Spleen (tissue), 7 donors: Measurements from ENCODE around the gene MT1X.

ENCODE experiments used
- CTCF ChIP-seq, 11 experiments: fragments of 200-600 bp in 7 of 11; fragments of 450-650 bp in 4 of 11; sonication (generic) in 4 of 11; IDR thresholded peaks in 8 of 11; conservative IDR thresholded peaks in 3 of 11; 1 replicate in 7 of 11; 2 replicates in 4 of 11; pipeline versions ENCODE4 v1.4.0 to v1.8.0; 2016 to 2021; ENCODE audit warnings: antibody characterized with exemption in 11 of 11, inconsistent platforms in 4 of 11, mild to moderate bottlenecking in 1 of 11
- POLR2A ChIP-seq, 3 donors: fragments of 450-650 bp; IDR thresholded peaks; one replicate each; pipeline ENCODE4 v1.5.1; 2017; ENCODE audit warnings: antibody characterized with exemption in 3 of 3, mild to moderate bottlenecking in 1 of 3
- POLR2AphosphoS5 ChIP-seq, 3 donors: sonication (generic); formaldehyde crosslinking; IDR thresholded peaks; one replicate each; pipeline ENCODE4 v1.5.1; 2017; ENCODE audit warnings: antibody characterized with exemption in 3 of 3
- donor health status: DM: no; HTN: no; CAD: no; lungs with moderate emphysema.
- donor health status: DM: no; HTN: no; CAD: no.
- donor health status: DM: no; HTN: no; CAD: no.

- TF ChIP-seq CTCF (IDR thresholded peaks at IDR 0.05 in 8 of 11, conservative IDR thresholded peaks at IDR 0.05 in 3 of 11): no peak
- peak in 1 of 3 donors; percentile 84 for TF ChIP-seq POLR2A (IDR thresholded peaks at IDR 0.05)
- TF ChIP-seq POLR2AphosphoS5 (IDR thresholded peaks at IDR 0.05): peak; percentile 92 to 96 (median 93)
Observed at GRCh38 chr16:56681939-56682702, at the start of gene MT1X.
